Activated CD8-positive, alpha-beta memory T cell treated with anti-CD3 and anti-CD28 coated beads, Interleukin-2, amount 10 ng/mL, durations not matched to agents 7 days and 5 days (primary cell): ENCODE data around the gene ANO1. TPM values are rescaled to one million over a fixed set of nuclear protein-coding genes. Genes with fewer than 3 reads are reported as not detected.
"Not testable (repeated sequence)": the region's sequence is repeated elsewhere in the genome, so short reads cannot be mapped to it uniquely, and the experiment has no call there.

Experiments used
- ATAC-seq: fragments of 150-1000 bp; cut with Tn5 transposase; one replicate; pipeline ENCODE4 v1.10.0; 2021; ENCODE audit warnings: moderate library complexity
- CTCF ChIA-PET: fragments of 350-600 bp; sonication (Branson Sonifier 250); formaldehyde crosslinking; loops from one replicate; lab custom pipeline; 2021; ENCODE audit warnings: antibody characterized with exemption; lab: Charles Lee
- DNase-seq: peaks from one replicate; pipeline ENCODE4 v3.0.0-alpha.2; 2020
- H3K27ac Mint-ChIP-seq: one replicate; pipeline ENCODE4 v1.8.0; 2021; ENCODE audit warnings: mild to moderate bottlenecking, mixed read lengths
- H3K27me3 Mint-ChIP-seq: one replicate; pipeline ENCODE4 v1.8.0; 2021; ENCODE audit warnings: mixed read lengths
- H3K36me3 Mint-ChIP-seq: one replicate; pipeline ENCODE4 v1.8.0; 2021; ENCODE audit warnings: mild to moderate bottlenecking, mixed read lengths
- H3K4me1 Mint-ChIP-seq: one replicate; pipeline ENCODE4 v1.8.0; 2021; ENCODE audit warnings: mixed read lengths
- H3K4me3 Mint-ChIP-seq: one replicate; pipeline ENCODE4 v1.8.0; 2021; ENCODE audit warnings: mild to moderate bottlenecking, moderate library complexity, mixed read lengths
- H3K9me3 Mint-ChIP-seq: one replicate; pipeline ENCODE4 v1.8.0; 2022; ENCODE audit warnings: low read depth, mixed read lengths
- total RNA-seq, 2 experiments: library from RNA; stranded (reverse); gene quantifications; one replicate each; pipeline ENCODE4 v1.2.3, GENCODE V29; 2021

ANO1 gene
- total RNA-seq, 2 experiments from 2014 or later, result not detected

- peaks cover 3% of the 10 kb centered on the region for H3K4me1 Mint-ChIP-seq
- H3K27ac Mint-ChIP-seq, result no peak overlapping the region
- no peaks in the 10 kb centered on the region for H3K27me3 Mint-ChIP-seq
- H3K4me3 Mint-ChIP-seq, result no peak overlapping the region
- CTCF ChIA-PET, result no interaction called here
- no peak for DNase-seq
- H3K9me3 Mint-ChIP-seq, result no peaks in the 10 kb centered on the region
- H3K36me3 Mint-ChIP-seq, result no peaks in the 10 kb centered on the region
- ATAC-seq, result no peak
Measured at GRCh38 chr11:70186936-70187335, 108.8 kb downstream of the ANO1 start.

GRCh38 chr11:70187771-70188170, 109.7 kb downstream of the ANO1 start:
- Mint-ChIP-seq H3K27me3 (no peaks in the 10 kb centered on the region), H3K27ac (no peak overlapping the region), H3K4me1 (peaks cover 3% of the 10 kb centered on the region), H3K9me3 (no peaks in the 10 kb centered on the region), H3K4me3 (no peak overlapping the region), H3K36me3 (no peaks in the 10 kb centered on the region)
- DNase-seq (no peak), ATAC-seq (no peak)
- CTCF ChIA-PET, result interaction anchor here (1.2 kb wide), 1 partner anchor 18 kb away, joined by 3 read pairs; no protein-coding TSS in a partner anchor

DNA sequence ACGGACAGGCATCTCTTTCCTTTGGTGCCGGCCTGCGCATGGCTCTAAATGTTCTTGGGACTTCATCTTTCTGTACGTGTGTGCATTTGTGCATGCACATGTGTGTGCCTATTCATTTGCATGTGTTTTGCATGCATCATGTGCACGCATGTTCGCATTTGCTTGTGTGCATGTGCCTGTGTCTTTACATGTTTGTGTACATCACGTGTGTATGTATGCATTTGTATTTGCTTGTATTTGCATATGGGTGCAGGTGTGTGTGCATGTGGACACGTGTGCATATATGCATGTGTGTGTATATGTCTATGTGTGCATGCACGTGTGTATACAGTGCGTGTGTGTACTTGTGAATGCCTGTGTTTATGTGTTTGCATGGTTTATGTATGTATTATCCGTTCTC, 111.5 kb downstream of the ANO1 start:
- Mint-ChIP-seq H3K9me3 (no peaks in the 10 kb centered on the region), H3K36me3 (no peaks in the 10 kb centered on the region), H3K4me1 (peaks cover 3% of the 10 kb centered on the region), H3K27ac (no peak overlapping the region), H3K4me3 (no peak overlapping the region), H3K27me3 (no peaks in the 10 kb centered on the region)
- ATAC-seq (no peak), DNase-seq (no peak)
- CTCF ChIA-PET, result no interaction called here

DNA sequence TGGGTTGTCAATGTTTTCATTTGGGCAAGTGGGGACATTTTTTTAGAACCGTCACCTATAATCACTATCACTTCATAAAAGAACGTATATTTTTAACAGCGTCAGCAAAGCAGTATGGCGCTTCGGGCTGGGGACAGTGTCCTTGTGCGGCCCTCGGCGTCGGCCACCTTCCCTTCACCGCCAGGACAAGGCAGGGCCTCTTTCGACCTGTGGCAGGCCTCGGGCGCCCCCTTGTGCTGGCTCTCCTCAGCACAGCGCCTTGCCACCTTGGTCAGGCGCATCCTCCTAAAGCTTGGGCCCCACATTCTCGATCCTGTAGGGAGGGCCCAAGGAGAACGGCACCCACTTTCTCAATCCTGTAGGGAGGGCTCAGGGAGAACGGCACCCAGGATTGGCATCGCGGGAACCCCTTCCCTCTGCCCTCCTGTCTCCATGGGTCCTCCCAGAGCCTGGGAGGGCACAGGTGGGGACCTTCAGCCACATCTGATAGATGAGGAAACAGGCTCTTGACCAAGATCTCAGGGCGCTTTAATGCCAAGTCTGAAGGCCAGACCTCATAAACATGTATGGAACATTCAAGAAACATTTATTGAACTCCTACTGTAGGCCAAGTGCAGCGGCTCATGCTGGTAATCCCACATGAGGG, 113.5 kb downstream of the ANO1 start:
- H3K27ac Mint-ChIP-seq, result no peak overlapping the region
- CTCF ChIA-PET, result interaction anchor here (0.5 to 1.6 kb wide), 12 partner anchors 11 to 283 kb away, joined by 3 to 5 read pairs (median 3); no protein-coding TSS in a partner anchor
- H3K4me3 Mint-ChIP-seq, result no peak overlapping the region

DNA sequence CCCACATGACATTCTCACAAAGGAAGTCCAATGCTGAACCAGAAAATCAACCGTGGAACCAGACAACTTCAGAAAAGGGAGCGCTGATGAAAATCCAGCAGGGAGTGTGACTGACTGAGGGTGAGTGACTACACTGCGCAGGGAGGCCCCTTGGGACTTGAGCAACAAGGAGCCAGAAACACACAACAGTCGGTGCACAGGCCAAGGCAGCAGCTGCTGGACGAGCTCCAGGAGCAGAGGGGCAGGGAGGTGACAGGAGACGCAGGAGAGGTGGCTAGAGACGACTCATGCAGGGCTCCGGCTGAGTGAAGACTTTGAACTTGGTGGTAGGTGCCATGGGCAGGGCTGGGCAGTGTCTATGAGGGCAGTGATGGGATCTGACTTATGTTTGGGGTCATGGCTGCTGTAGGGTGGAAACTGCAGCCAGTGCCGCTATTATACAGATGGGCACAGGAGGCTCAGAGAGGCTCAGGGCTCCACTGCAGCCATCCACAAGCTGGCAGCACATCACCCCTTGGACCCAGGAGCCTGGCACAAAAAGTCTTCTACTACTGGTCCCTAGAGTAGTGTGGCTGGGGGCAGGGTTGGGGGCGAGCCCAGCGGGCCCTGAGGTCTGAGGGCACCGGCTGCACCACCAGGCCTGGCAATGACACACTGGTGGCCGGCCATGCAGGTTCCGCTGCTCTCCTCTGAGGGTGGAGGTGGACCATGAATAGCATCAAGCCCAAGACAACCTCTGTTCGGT, 114.7 kb downstream of the ANO1 start:
- Mint-ChIP-seq H3K36me3 (no peaks in the 10 kb centered on the region), H3K4me3 (no peak overlapping the region), H3K27me3 (no peaks in the 10 kb centered on the region), H3K4me1 (peaks cover 5% of the 10 kb centered on the region), H3K9me3 (no peaks in the 10 kb centered on the region), H3K27ac (no peak overlapping the region)
- CTCF ChIA-PET, result interaction anchor here (1.2 to 1.6 kb wide), 3 partner anchors 9 to 274 kb away, joined by 3 to 5 read pairs (median 3); no protein-coding TSS in a partner anchor
- DNase-seq, result no peak
- no peak for ATAC-seq

More for the DNA sequence above, 113.5 kb downstream of the ANO1 start:
- peak; percentile 86 for ATAC-seq
- Mint-ChIP-seq H3K36me3 (no peaks in the 10 kb centered on the region), H3K9me3 (no peaks in the 10 kb centered on the region), H3K4me1 (peaks cover 5% of the 10 kb centered on the region), H3K27me3 (no peaks in the 10 kb centered on the region)
- peak; percentile 73 for DNase-seq

- ATAC-seq, result no peak
- peaks cover 5% of the 10 kb centered on the region for H3K4me1 Mint-ChIP-seq
- DNase-seq, result no peak
- H3K9me3 Mint-ChIP-seq, result no peaks in the 10 kb centered on the region
- H3K27ac Mint-ChIP-seq, result no peak overlapping the region
- CTCF ChIA-PET, result no interaction called here
- no peaks in the 10 kb centered on the region for H3K36me3 Mint-ChIP-seq
- H3K4me3 Mint-ChIP-seq, result no peak overlapping the region
- peaks cover under 1% of the 10 kb centered on the region for H3K27me3 Mint-ChIP-seq
Measured at GRCh38 chr11:70193411-70194292, 115.5 kb downstream of the ANO1 start.

DNA sequence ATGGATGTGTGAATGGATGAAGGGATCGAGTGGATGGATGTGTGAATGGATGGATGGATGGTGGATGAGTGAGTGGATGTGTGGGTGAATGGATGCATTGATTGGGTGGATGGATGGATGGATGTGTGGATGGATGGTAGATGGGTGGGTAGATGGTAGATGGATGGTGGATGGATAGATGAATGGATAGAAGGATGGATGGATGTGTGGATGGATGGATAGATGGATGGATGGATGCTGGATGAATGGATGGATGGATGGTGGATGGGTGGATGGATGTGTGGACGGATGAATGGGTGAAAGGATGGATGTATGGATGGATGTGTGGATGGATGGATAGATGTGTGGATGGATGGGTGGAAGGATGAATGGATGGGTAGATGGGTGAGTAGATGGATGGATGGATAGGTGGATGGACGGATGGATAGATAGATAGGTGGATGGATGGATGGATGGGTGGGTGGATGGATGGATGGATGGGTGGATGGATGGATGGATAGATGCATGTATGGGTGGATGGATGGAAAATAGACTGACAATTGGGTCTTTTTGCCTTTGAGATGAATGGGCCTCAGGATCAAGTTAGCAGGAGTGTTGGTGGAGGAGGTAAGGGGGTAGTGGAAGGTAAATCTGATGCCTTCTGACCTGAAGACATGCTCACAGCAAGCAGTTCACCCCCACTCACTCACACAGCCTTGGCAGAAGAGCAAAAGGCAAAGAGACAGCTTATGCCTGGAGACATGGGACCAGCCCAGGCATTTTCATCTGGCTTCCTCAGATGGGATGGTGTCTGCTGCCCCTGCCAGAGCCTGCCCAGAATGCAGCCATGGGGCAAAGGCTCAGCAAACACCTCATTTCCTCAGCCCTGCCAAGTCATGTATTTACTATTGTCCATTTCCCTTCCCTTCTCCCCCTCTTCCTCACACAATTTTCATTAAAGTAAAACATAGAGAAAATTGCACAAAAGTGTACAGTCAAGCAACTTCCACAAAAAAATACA, 117.0 kb downstream of the ANO1 start:
- Mint-ChIP-seq H3K9me3 (no peaks in the 10 kb centered on the region), H3K4me3 (no peak overlapping the region), H3K4me1 (peaks cover 5% of the 10 kb centered on the region), H3K27ac (no peak overlapping the region), H3K27me3 (peaks cover 3% of the 10 kb centered on the region), H3K36me3 (no peaks in the 10 kb centered on the region)
- DNase-seq (no peak), ATAC-seq (no peak)
- CTCF ChIA-PET, result interaction anchor here (0.9 to 3.1 kb wide), 9 partner anchors 10 to 508 kb away, joined by 3 to 17 read pairs (median 5); no protein-coding TSS in a partner anchor

GRCh38 chr11:70200212-70200844, 122.2 kb downstream of the ANO1 start:
- Mint-ChIP-seq H3K36me3 (peaks cover 17% of the 10 kb centered on the region), H3K9me3 (no peaks in the 10 kb centered on the region), H3K27me3 (peaks cover 6% of the 10 kb centered on the region), H3K27ac (no peak overlapping the region), H3K4me3 (no peak overlapping the region), H3K4me1 (peaks cover 18% of the 10 kb centered on the region)
- ATAC-seq, result no peak
- CTCF ChIA-PET, result interaction anchor here (0.7 to 1.0 kb wide), 3 partner anchors 282 to 524 kb away, joined by 3 read pairs; no protein-coding TSS in a partner anchor
- no peak for DNase-seq

DNA sequence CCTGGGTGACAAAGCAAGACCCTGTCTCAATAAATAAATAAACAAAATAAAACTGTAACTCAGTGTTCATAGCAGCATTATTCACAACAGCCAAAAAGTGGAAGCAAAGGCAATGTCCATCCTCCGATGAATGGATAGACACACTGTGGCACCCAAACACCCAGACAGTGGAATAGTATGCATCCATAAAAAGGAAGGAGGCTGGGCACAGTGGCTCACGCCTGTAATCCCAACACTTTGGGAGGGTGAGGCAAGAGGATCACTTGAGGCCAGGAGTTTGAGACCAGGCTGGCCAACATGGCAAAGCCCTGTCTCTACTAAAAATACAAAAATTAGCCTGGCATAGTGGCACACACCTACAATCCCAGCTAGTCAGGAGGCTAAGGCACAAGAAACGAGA, 122.9 kb downstream of the ANO1 start:
- peaks cover 24% of the 10 kb centered on the region for H3K36me3 Mint-ChIP-seq
- H3K27ac Mint-ChIP-seq, DNase-seq, H3K9me3 Mint-ChIP-seq, H3K27me3 Mint-ChIP-seq, H3K4me3 Mint-ChIP-seq, ATAC-seq: not testable (repeated sequence)
- CTCF ChIA-PET, result interaction anchor here (0.7 kb wide), 1 partner anchor 1017 kb away, joined by 4 read pairs; no protein-coding TSS in a partner anchor
- peaks cover 25% of the 10 kb centered on the region for H3K4me1 Mint-ChIP-seq

GRCh38 chr11:70201882-70202861, 124.1 kb downstream of the ANO1 start:
- ATAC-seq, result no peak
- Mint-ChIP-seq H3K36me3 (peaks cover 33% of the 10 kb centered on the region), H3K4me1 (peaks cover 30% of the 10 kb centered on the region), H3K4me3 (peak overlapping the region; percentile 93), H3K27me3 (peaks cover 6% of the 10 kb centered on the region), H3K9me3 (no peaks in the 10 kb centered on the region), H3K27ac (peak overlapping the region; percentile 88)
- no peak for DNase-seq
- CTCF ChIA-PET, result interaction anchor here (0.7 to 1.5 kb wide), 3 partner anchors 10 to 1018 kb away, joined by 3 to 4 read pairs (median 4); partner anchors contain the start of gene LTO1
